ENCODE measurements around the gene TSPAN19.

Gene TSPAN19

DNA sequence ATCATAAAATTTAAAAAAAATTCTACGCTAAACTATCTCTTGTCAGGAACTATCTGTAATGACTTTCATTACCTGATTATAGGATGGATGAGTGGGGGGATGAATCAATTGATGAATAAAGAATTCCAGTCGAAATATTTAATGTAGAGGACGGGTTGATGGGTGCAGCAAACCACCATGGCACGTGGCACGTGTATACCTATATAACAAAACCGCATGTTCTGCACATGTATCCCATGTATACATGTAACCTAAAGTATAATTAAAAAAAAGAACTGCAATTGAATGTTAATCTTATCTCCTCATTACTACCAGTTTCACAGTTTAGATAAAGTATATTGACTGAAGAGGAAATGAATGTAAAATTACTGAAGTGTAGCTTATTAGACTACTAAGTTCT is 23.5 kb upstream of the TSPAN19 start:
- TF ChIP-seq, protein P1, sequence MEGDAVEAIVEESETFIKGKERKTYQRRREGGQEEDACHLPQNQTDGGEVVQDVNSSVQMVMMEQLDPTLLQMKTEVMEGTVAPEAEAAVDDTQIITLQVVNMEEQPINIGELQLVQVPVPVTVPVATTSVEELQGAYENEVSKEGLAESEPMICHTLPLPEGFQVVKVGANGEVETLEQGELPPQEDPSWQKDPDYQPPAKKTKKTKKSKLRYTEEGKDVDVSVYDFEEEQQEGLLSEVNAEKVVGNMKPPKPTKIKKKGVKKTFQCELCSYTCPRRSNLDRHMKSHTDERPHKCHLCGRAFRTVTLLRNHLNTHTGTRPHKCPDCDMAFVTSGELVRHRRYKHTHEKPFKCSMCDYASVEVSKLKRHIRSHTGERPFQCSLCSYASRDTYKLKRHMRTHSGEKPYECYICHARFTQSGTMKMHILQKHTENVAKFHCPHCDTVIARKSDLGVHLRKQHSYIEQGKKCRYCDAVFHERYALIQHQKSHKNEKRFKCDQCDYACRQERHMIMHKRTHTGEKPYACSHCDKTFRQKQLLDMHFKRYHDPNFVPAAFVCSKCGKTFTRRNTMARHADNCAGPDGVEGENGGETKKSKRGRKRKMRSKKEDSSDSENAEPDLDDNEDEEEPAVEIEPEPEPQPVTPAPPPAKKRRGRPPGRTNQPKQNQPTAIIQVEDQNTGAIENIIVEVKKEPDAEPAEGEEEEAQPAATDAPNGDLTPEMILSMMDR (IDR thresholded peaks at IDR 0.05; ENCODE audit: insufficient read depth, low read depth, low read length, missing control alignments), result no peak
- DNase-seq (ENCODE audit: low read depth), result no peak
- H3K4me3 ChIP-seq (ENCODE audit: low read depth, low read length), result no peak overlapping the region

- TF ChIP-seq, protein P1 (IDR thresholded peaks at IDR 0.05; ENCODE audit: insufficient read depth, low read depth, low read length, missing control alignments), result no peak
- H3K4me3 ChIP-seq (ENCODE audit: low read depth, low read length), result no peak overlapping the region
- DNase-seq (ENCODE audit: low read depth), result no peak
Observed at GRCh38 chr12:85058339-85058738, 22.3 kb upstream of the TSPAN19 start.

- no peak overlapping the region for H3K4me3 ChIP-seq (ENCODE audit: low read depth, low read length)
- peak; percentile 62 for DNase-seq (ENCODE audit: low read depth)
- TF ChIP-seq, protein P1 (IDR thresholded peaks at IDR 0.05; ENCODE audit: insufficient read depth, low read depth, low read length, missing control alignments), result peak; percentile 65
Observed at GRCh38 chr12:85057370-85057963, 21.4 kb upstream of the TSPAN19 start.

DNA sequence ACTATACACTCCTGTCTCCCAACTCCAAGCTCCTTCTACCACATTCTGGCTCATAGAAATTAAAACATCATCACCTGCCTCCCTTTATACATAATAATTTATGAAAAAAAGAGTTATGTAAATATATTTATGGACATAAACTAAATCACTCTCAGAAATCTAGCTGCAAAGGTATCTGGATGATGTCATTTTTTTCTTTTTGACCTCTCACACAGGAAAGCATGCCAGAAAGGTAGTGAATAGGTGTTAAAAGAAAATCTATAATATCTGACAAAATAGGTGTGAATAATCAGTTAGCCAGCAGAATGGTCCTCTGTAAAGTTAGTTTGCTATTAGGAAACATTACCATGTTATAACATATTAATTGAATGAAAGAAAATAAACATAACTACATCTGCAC is 7.8 kb upstream of the TSPAN19 start:
- TF ChIP-seq, protein P1 (IDR thresholded peaks at IDR 0.05; ENCODE audit: insufficient read depth, low read depth, low read length, missing control alignments), result no peak
- DNase-seq (ENCODE audit: low read depth), result no peak
- H3K4me3 ChIP-seq (ENCODE audit: low read depth, low read length), result no peak overlapping the region

DNA sequence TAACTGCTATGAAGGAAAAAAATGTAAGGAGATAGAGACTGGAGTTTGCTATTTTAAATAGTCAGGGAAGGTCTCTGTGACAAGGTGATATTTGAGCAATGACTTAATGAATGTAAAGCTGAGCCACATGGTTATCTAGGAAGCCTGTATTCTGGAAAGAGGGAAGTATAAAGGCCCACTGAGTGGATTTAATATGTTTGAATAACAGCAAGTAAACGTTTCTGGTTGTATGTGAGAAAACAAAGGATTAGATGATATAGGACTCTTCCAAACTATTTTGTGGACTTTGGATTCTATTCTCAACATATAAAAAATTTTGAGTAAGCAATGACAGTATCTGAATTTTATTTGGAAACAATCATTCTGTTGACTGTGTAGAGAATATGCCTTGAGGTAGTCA is 5.3 kb upstream of the TSPAN19 start:
- H3K4me3 ChIP-seq (ENCODE audit: low read depth, low read length), result no peak overlapping the region
- no peak for DNase-seq (ENCODE audit: low read depth)
- TF ChIP-seq, protein P1 (IDR thresholded peaks at IDR 0.05; ENCODE audit: insufficient read depth, low read depth, low read length, missing control alignments), result no peak

- no peak for DNase-seq (ENCODE audit: low read depth)
- TF ChIP-seq, protein P1 (IDR thresholded peaks at IDR 0.05; ENCODE audit: insufficient read depth, low read depth, low read length, missing control alignments), result no peak
- peak overlapping the region; percentile 66 for H3K4me3 ChIP-seq (ENCODE audit: low read depth, low read length)
Observed at GRCh38 chr12:85036733-85037132, 656 bp upstream of the TSPAN19 start.

DNA sequence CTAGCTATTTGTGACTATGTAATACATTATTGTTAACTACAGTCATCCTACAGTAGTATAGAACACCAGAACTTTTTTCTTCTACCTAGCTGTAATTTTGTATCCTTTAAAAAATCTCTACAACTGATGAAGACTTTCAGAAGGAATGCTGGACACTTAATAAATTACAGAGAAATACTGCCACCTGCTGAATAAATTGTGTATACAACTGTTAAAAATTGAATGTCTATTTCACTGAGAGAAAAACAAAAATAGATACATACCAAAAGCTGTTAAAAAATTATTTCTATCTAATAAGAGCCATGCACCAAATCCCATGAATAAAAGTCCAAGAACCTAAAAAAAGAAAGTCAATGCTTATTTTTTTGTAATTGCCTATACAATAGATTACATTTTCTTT is 6.6 kb downstream of the TSPAN19 start:
- H3K4me3 ChIP-seq (ENCODE audit: low read depth, low read length), result no peak overlapping the region
- TF ChIP-seq, protein P1 (IDR thresholded peaks at IDR 0.05; ENCODE audit: insufficient read depth, low read depth, low read length, missing control alignments), result peak; percentile 11
- DNase-seq (ENCODE audit: low read depth), result peak; percentile 1
